ENCODE results near the gene C3. TPM values are rescaled to one million over a fixed set of nuclear protein-coding genes. Genes with fewer than 3 reads are reported as not detected.

C3 gene
- total RNA-seq, 4 donors from 2014 or later: 126 to 631 (median 350) TPM

DNA sequence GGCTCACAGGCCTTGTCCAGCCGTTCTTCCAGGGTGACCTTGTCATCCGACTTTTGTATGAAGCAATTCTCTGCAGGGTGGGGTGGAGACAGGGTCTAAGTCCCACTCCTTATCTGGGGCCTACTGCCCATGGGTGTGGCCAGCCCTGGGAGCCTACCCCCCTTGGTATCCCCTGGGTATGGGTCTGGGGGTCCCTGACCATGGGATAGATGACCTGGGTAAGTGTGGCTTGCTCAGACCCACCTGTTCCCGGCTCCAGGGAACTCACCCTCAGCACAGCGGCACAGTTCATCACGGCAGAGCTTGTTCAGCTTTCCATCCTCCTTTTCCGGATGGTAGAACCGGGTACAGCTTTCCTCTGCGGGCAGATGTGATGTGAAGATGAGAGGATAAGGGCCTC is 41.3 kb downstream of the C3 start:
- no peaks in the 10 kb centered on the region for H3K4me1 ChIP-seq
- no peak overlapping the region for H3K27ac ChIP-seq
- no peak overlapping the region for H3K4me3 ChIP-seq (replicated peaks in 1 of 3)
- DNase-seq: no peak
- TF ChIP-seq, protein P1, sequence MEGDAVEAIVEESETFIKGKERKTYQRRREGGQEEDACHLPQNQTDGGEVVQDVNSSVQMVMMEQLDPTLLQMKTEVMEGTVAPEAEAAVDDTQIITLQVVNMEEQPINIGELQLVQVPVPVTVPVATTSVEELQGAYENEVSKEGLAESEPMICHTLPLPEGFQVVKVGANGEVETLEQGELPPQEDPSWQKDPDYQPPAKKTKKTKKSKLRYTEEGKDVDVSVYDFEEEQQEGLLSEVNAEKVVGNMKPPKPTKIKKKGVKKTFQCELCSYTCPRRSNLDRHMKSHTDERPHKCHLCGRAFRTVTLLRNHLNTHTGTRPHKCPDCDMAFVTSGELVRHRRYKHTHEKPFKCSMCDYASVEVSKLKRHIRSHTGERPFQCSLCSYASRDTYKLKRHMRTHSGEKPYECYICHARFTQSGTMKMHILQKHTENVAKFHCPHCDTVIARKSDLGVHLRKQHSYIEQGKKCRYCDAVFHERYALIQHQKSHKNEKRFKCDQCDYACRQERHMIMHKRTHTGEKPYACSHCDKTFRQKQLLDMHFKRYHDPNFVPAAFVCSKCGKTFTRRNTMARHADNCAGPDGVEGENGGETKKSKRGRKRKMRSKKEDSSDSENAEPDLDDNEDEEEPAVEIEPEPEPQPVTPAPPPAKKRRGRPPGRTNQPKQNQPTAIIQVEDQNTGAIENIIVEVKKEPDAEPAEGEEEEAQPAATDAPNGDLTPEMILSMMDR (IDR thresholded peaks at IDR 0.05): no peak
- TF ChIP-seq POLR2A (IDR thresholded peaks at IDR 0.05): no peak
- no peaks in the 10 kb centered on the region for H3K27me3 ChIP-seq
- intact Hi-C loops (cut with DNase I): no loop called here
- H3K9me3 ChIP-seq: no peaks in the 10 kb centered on the region
- WGBS, 2 donors: 80 to 84% methylated on average over 6 to 8 of the region's 8 CpGs
- H3K36me3 ChIP-seq: no peaks in the 10 kb centered on the region

- WGBS, 2 donors: 92 to 95% methylated on average over 4 of the region's 4 CpGs
- no peak for DNase-seq
- intact Hi-C loops (cut with DNase I): no loop called here
- TF ChIP-seq, protein P1 (IDR thresholded peaks at IDR 0.05): no peak
- no peak for TF ChIP-seq POLR2A (IDR thresholded peaks at IDR 0.05)
- H3K4me1 ChIP-seq: no peaks in the 10 kb centered on the region
- no peaks in the 10 kb centered on the region for H3K36me3 ChIP-seq
- H3K27me3 ChIP-seq: no peaks in the 10 kb centered on the region
- H3K4me3 ChIP-seq (replicated peaks in 1 of 3): no peak overlapping the region
- no peaks in the 10 kb centered on the region for H3K9me3 ChIP-seq
- no peak overlapping the region for H3K27ac ChIP-seq
These were observed 41.8 kb downstream of the C3 start for GRCh38 chr19:6678690-6679109.

DNA sequence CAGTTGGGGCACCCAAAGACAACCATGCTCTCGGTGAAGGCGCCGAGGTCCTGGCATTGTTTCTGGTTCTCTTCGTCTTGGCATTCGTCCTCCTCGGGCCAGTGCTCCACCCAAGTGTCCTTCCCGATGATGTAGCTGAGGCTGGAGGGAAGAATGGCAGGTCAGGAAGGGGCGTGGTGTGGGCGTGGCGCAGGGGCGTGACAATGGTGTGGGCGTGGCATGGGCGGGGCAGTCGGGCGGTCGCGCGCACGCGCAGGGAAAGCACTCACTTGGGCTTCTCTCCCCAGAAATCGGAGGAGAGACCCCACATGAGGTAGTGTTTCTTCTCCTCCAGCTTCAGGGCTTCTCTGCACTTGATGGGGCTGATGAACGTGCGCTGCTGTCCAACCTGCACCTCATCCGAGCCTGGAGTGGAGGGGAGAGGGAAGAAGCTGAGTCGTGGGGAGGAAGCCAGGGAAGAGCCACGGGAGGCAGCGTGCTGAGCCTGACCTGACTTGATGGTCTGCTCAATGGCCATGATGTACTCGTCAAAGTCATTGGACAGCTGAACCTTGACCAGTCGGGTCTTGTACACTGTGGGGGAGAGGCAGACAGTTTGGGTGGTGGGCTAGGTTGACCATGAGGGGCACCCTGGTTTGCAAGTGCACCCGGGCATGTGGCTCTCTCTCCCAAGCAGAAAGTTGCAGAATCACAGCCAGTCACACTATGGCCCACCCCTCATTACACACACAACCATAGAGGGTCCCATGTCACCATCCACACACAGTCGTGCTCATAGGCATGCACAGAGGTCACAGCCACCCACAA is 42.4 kb downstream of the C3 start:
- Histone ChIP-seq H3K27me3 (no peaks in the 10 kb centered on the region), H3K27ac (no peak overlapping the region), H3K9me3 (no peaks in the 10 kb centered on the region), H3K4me3 (replicated peaks in 1 of 3) (no peak overlapping the region), H3K36me3 (no peaks in the 10 kb centered on the region), H3K4me1 (no peaks in the 10 kb centered on the region)
- no peak for DNase-seq
- TF ChIP-seq, protein P1 (IDR thresholded peaks at IDR 0.05): no peak
- TF ChIP-seq POLR2A (IDR thresholded peaks at IDR 0.05): no peak
- WGBS, 2 donors: 61 to 62% methylated on average over 27 to 30 of the region's 31 CpGs
- intact Hi-C loops (cut with DNase I): no loop called here

- Histone ChIP-seq H3K4me3 (replicated peaks in 1 of 3) (no peak overlapping the region), H3K4me1 (no peaks in the 10 kb centered on the region), H3K27me3 (no peaks in the 10 kb centered on the region), H3K27ac (no peak overlapping the region), H3K9me3 (no peaks in the 10 kb centered on the region), H3K36me3 (no peaks in the 10 kb centered on the region)
- no peak for DNase-seq
- TF ChIP-seq, protein P1 (IDR thresholded peaks at IDR 0.05): no peak
- no peak for TF ChIP-seq POLR2A (IDR thresholded peaks at IDR 0.05)
- 68 to 73% methylated on average over 10 of the region's 10 CpGs for WGBS, 2 donors
- intact Hi-C loops (cut with DNase I): no loop called here
These were observed 43.0 kb downstream of the C3 start for GRCh38 chr19:6677495-6677882.

DNA sequence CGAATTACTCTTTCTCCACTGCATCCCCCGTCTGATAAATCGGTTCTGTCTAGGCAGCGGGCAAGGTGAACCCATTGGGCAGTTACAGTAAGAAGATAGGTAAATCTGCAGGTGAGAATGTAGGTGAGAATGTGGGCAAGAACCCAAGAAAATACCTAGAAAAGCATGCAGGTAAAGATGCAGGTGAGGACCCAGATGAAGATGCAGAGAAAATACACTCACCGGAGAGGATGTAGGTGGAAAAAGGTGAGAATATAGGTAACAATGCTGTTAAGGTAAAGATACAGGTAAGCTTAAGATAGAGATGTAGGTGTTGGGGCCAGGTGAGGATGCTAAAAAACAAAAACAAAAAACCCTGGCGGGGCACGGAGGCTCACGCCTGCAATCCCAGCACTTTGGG is 44.2 kb downstream of the C3 start:
- WGBS, 2 donors: 88 to 89% methylated on average over 8 of the region's 8 CpGs
- TF ChIP-seq, protein P1 (IDR thresholded peaks at IDR 0.05): no peak
- TF ChIP-seq POLR2A (IDR thresholded peaks at IDR 0.05): no peak
- H3K27ac ChIP-seq: no peak overlapping the region
- no peaks in the 10 kb centered on the region for H3K27me3 ChIP-seq
- no peaks in the 10 kb centered on the region for H3K9me3 ChIP-seq
- DNase-seq: no peak
- no peaks in the 10 kb centered on the region for H3K4me1 ChIP-seq
- H3K36me3 ChIP-seq: no peaks in the 10 kb centered on the region
- intact Hi-C loops (cut with DNase I): no loop called here
- no peak overlapping the region for H3K4me3 ChIP-seq (replicated peaks in 1 of 3)

Measured in thyroid gland (tissue), 4 donors.